ENCODE results near the gene SORD. TPM values are rescaled to one million over a fixed set of nuclear protein-coding genes. Genes with fewer than 3 reads are reported as not detected.

SORD gene
- total and polyA plus RNA-seq, 5 donors, result 5.5 to 14.7 (median 12.5) TPM

- no peak for ATAC-seq
- Histone ChIP-seq H3K9me3 (ENCODE audit: control insufficient read depth, low read length) (no peaks in the 10 kb centered on the region), H3K4me1 (ENCODE audit: control insufficient read depth, insufficient read depth, low read length) (no peaks in the 10 kb centered on the region), H3K27me3 (ENCODE audit: control insufficient read depth, insufficient read depth) (no peaks in the 10 kb centered on the region), H3K27ac (ENCODE audit: low read length) (no peak overlapping the region), H3K4me3 (ENCODE audit: low read length) (no peak overlapping the region)
- 2% methylated on average over 58 of the region's 58 CpGs for WGBS
- intact Hi-C loops (cut with DNase I), result loop anchor here in 2 of 4 donors (10.0 kb wide), 2 partner anchors 78 to 138 kb away; no protein-coding TSS in a partner anchor
- peak in 1 of 3 donors; percentile 45 for DNase-seq
Measured at GRCh38 chr15:45112591-45113379, 89.8 kb downstream of the SORD start.

DNA sequence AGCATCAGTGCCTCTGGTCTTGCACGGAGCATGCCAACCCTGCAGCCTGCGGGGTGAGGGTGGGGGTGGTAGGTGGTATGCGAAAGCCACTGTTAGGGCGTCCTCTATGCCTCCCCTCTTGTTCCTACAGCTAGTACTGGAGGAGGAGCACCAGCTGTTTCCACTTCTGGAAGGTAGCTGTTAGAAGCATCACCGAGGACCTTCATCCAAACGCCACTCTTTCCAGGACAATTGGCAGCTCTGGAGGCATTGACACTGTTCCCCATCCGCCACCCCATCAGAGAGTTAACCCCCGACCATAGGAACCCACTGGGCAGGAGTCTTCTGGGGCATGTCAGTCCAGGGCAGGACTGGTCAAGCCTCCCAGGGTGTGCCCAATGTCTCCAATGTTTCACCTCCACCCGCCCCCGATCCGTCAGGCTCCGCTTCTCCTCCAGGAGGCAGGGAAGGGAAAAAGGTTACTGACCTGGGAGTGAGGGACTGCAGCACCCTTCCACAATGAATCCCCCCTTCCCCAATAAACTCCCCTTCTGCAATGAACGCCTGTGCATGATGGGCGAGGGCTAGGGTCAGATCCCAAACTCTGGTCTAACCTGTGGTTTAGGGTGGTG lies 90.5 kb downstream of the SORD start:
- no peak overlapping the region for H3K4me3 ChIP-seq (ENCODE audit: low read length)
- no peak for ATAC-seq
- H3K4me1 ChIP-seq (ENCODE audit: control insufficient read depth, insufficient read depth, low read length), result no peaks in the 10 kb centered on the region
- 19% methylated on average over 14 of the region's 14 CpGs for WGBS
- H3K27me3 ChIP-seq (ENCODE audit: control insufficient read depth, insufficient read depth), result no peaks in the 10 kb centered on the region
- DNase-seq, result peak in 1 of 3 donors; percentile 21
- intact Hi-C loops (cut with DNase I), result loop anchor here in 2 of 4 donors (10.0 kb wide), 2 partner anchors 79 to 139 kb away; no protein-coding TSS in a partner anchor
- no peaks in the 10 kb centered on the region for H3K9me3 ChIP-seq (ENCODE audit: control insufficient read depth, low read length)
- H3K27ac ChIP-seq (ENCODE audit: low read length), result no peak overlapping the region

DNA sequence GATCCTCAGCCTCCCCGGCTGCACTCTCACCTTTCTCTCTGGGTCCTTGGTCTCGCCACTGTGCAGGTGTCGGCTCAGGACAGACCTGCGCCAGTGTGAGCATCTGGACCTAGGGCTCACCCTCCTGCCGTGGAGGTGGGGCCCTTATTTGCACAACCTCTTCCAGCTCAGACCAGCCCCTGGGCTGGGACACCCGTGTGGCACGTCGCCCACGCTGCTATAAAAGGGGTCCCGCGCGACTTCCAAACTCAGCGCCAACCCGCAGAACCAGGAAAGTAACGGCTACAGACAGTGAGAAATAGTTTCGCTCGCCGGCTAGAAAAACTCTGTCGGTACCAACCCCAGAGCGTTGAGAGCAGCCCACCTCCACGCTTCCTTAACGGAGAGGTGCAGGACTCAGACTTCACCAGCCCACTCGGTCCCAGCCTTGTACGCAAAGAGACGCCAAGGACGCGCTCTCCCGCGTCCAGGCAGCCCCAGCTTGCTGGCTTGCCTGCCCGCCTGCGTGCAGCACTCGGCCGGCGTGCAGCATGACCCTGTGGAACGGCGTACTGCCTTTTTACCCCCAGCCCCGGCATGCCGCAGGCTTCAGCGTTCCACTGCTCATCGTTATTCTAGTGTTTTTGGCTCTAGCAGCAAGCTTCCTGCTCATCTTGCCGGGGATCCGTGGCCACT lies 91.2 kb downstream of the SORD start, which contains the start of the genes DUOX2 and DUOXA2:
DUOX2 (minus strand) TSS at position 97 of the 675 bp plus-strand sequence. CDS start 761 bp downstream, outside the sequence.
DUOXA2 (plus strand) TSS at position 251 of the 675 bp plus-strand sequence; CDS start at position 531, 280 bp downstream.
- 3% methylated on average over 42 of the region's 42 CpGs for WGBS
- ATAC-seq, result no peak

DNA sequence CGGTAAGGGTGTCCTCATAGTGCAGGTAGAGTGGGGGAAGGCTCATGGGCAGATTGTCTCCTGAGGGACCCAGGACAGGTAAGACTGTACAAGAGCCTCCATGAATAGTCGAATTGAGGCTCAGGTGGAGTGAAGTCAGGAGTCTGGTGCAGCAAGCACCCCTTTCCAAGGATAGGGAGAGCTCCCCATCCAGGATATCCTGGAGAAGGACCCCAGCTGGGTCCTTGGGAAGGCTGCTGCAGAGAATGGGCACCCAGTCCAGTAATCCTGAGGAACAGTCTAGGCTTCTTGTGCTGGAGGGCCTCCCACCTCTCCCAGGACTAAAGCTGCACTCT lies 91.7 kb downstream of the SORD start:
- 7% methylated on average over 2 of the region's 2 CpGs for WGBS
- no peaks in the 10 kb centered on the region for H3K4me1 ChIP-seq (ENCODE audit: control insufficient read depth, insufficient read depth, low read length)
- H3K4me3 ChIP-seq (ENCODE audit: low read length), result no peak overlapping the region
- H3K27ac ChIP-seq (ENCODE audit: low read length), result no peak overlapping the region
- no peaks in the 10 kb centered on the region for H3K27me3 ChIP-seq (ENCODE audit: control insufficient read depth, insufficient read depth)
- intact Hi-C loops (cut with DNase I), result loop anchor here in 2 of 4 donors (10.0 kb wide), 2 partner anchors 80 to 140 kb away; no protein-coding TSS in a partner anchor
- H3K9me3 ChIP-seq (ENCODE audit: control insufficient read depth, low read length), result no peaks in the 10 kb centered on the region
- peak in 1 of 3 donors; percentile 15 for DNase-seq
- ATAC-seq, result no peak

More for the DNA sequence above, 91.2 kb downstream of the SORD start, which contains the start of the genes DUOX2 and DUOXA2:
- H3K4me1 ChIP-seq (ENCODE audit: control insufficient read depth, insufficient read depth, low read length), result no peaks in the 10 kb centered on the region
- intact Hi-C loops (cut with DNase I), result loop anchor here in 2 of 4 donors (10.0 kb wide), 2 partner anchors 79 to 139 kb away; no protein-coding TSS in a partner anchor
- no peaks in the 10 kb centered on the region for H3K27me3 ChIP-seq (ENCODE audit: control insufficient read depth, insufficient read depth)
- H3K4me3 ChIP-seq (ENCODE audit: low read length), result no peak within 1 kb of the TSS
- no peaks in the 10 kb centered on the region for H3K9me3 ChIP-seq (ENCODE audit: control insufficient read depth, low read length)
- H3K27ac ChIP-seq (ENCODE audit: low read length), result no peak within 1 kb of the TSS
- peak in 1 of 3 donors; percentile 42 for DNase-seq

DNA sequence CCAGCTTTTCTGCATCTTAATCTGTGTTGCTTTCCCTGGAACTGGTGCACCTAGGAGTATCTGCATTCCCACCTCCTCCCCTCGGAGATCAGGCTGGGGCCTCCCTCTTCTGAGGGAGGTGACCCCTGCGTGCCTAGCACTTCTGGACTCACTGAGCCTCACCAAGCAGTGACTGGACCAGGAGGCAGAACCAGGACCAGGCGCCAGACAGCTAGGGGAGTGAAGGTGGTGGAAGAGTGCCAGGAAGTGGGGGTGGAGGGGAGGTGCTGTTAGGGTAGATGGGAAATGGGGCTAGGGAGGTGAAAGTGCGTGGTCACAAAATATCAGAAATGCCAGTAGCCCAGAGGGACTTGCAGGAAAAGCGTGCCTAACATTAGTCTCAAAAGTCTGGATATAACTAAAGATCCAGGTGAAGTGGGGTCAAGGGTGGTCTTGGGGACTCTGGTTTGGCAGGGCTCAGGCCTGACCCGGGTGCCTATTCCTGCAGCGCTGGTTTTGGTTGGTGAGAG lies 92.4 kb downstream of the SORD start:
- DNase-seq, result peak in 1 of 3 donors; percentile 15
- 66% methylated on average over 7 of the region's 7 CpGs for WGBS
- Histone ChIP-seq H3K27ac (ENCODE audit: low read length) (no peak overlapping the region), H3K9me3 (ENCODE audit: control insufficient read depth, low read length) (no peaks in the 10 kb centered on the region), H3K4me3 (ENCODE audit: low read length) (no peak overlapping the region), H3K27me3 (ENCODE audit: control insufficient read depth, insufficient read depth) (no peaks in the 10 kb centered on the region), H3K4me1 (ENCODE audit: control insufficient read depth, insufficient read depth, low read length) (no peaks in the 10 kb centered on the region)
- intact Hi-C loops (cut with DNase I), result loop anchor here in 2 of 4 donors (10.0 kb wide), 2 partner anchors 81 to 141 kb away; no protein-coding TSS in a partner anchor
- ATAC-seq, result no peak

DNA sequence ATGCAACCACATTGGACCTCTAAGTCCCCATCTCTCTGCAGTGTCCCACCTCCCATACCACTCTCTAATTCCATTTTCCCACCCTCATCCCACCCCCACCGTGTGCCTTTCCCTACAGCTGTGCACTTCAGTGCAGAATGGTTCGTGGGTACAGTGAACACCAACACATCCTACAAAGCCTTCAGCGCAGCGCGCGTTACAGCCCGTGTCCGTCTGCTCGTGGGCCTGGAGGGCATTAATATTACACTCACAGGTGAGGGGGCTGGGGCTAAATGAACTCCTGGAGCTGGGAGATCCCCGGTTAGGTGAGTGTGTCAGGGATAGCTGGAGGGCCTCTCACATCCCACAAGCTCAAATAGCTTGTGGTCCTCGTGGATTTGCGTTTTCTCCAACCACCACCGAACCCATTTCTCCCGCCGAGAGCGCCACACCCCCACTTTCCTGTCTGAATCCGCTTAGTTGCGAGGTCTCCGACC lies 93.0 kb downstream of the SORD start:
- Histone ChIP-seq H3K4me1 (ENCODE audit: control insufficient read depth, insufficient read depth, low read length) (no peaks in the 10 kb centered on the region), H3K4me3 (ENCODE audit: low read length) (no peak overlapping the region), H3K9me3 (ENCODE audit: control insufficient read depth, low read length) (no peaks in the 10 kb centered on the region), H3K27me3 (ENCODE audit: control insufficient read depth, insufficient read depth) (no peaks in the 10 kb centered on the region), H3K27ac (ENCODE audit: low read length) (no peak overlapping the region)
- DNase-seq, result peak in 1 of 3 donors; percentile 11
- intact Hi-C loops (cut with DNase I), result loop anchor here in 2 of 4 donors (10.0 kb wide), 2 partner anchors 81 to 141 kb away; no protein-coding TSS in a partner anchor
- ATAC-seq, result no peak
- WGBS, result 37% methylated on average over 19 of the region's 19 CpGs

GRCh38 chr15:45116482-45117307 lies 93.7 kb downstream of the SORD start:
- Histone ChIP-seq H3K27me3 (ENCODE audit: control insufficient read depth, insufficient read depth) (no peaks in the 10 kb centered on the region), H3K4me3 (ENCODE audit: low read length) (no peak overlapping the region), H3K27ac (ENCODE audit: low read length) (no peak overlapping the region), H3K4me1 (ENCODE audit: control insufficient read depth, insufficient read depth, low read length) (no peaks in the 10 kb centered on the region), H3K9me3 (ENCODE audit: control insufficient read depth, low read length) (no peaks in the 10 kb centered on the region)
- 29% methylated on average over 65 of the region's 65 CpGs for WGBS
- peak in 1 of 2 donors; percentile 13 for ATAC-seq
- intact Hi-C loops (cut with DNase I), result loop anchor here in 2 of 4 donors (10.0 kb wide), 2 partner anchors 82 to 142 kb away; no protein-coding TSS in a partner anchor
- peak in 1 of 3 donors; percentile 54 for DNase-seq

- H3K4me3 ChIP-seq (ENCODE audit: low read length), result no peak overlapping the region
- H3K9me3 ChIP-seq (ENCODE audit: control insufficient read depth, low read length), result no peaks in the 10 kb centered on the region
- H3K4me1 ChIP-seq (ENCODE audit: control insufficient read depth, insufficient read depth, low read length), result no peaks in the 10 kb centered on the region
- peak in 1 of 3 donors; percentile 48 for DNase-seq
- H3K27me3 ChIP-seq (ENCODE audit: control insufficient read depth, insufficient read depth), result no peaks in the 10 kb centered on the region
- intact Hi-C loops (cut with DNase I), result loop anchor here in 2 of 4 donors (10.0 kb wide), 2 partner anchors 83 to 143 kb away; no protein-coding TSS in a partner anchor
- 41% methylated on average over 33 of the region's 33 CpGs for WGBS
- no peak overlapping the region for H3K27ac ChIP-seq (ENCODE audit: low read length)
- ATAC-seq, result peak; percentile 28 to 46
Measured at GRCh38 chr15:45117308-45118130, 94.5 kb downstream of the SORD start.

DNA sequence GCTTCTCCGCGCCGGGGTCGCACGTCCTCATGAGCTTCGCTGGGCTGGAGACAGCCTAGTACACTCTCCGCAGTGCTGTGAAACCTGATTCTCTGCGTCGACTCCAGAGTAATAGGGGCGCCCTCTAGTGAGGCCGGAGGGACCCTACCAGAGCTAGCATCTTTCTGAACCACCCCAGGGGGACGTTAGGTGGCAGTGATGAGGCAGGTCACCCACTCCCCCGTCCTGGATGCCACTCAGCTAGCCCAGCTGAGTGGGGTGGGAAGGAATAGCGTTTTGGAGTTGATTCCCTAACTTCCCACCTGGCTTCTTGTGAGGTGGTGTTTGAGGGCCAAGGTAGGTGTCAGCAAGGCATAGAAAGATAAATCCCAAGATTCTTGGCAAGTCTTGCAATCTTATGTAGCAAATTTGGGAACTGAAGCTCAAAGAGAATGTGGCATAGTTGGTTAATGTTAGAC lies 95.2 kb downstream of the SORD start:
- Histone ChIP-seq H3K27me3 (ENCODE audit: control insufficient read depth, insufficient read depth) (no peaks in the 10 kb centered on the region), H3K27ac (ENCODE audit: low read length) (no peak overlapping the region), H3K4me3 (ENCODE audit: low read length) (no peak overlapping the region), H3K4me1 (ENCODE audit: control insufficient read depth, insufficient read depth, low read length) (no peaks in the 10 kb centered on the region), H3K9me3 (ENCODE audit: control insufficient read depth, low read length) (no peaks in the 10 kb centered on the region)
- intact Hi-C loops (cut with DNase I), result loop anchor here in 2 of 4 donors (10.0 kb wide), 2 partner anchors 83 to 143 kb away; no protein-coding TSS in a partner anchor
- DNase-seq (peak; percentile 87 to 94 (median 90)), ATAC-seq (peak; percentile 94 to 96)
- WGBS, result under 1% methylated on average over 14 of the region's 14 CpGs

Measured in right cardiac atrium (tissue), 5 donors.